ENCODE data around the gene NUDCD3. TPM values are rescaled to one million over a fixed set of nuclear protein-coding genes. Genes with fewer than 3 reads are reported as not detected.

NUDCD3 gene
- total and polyA plus RNA-seq, 2 experiments from 2014 or later = 35.7 to 42.7 TPM

DNA sequence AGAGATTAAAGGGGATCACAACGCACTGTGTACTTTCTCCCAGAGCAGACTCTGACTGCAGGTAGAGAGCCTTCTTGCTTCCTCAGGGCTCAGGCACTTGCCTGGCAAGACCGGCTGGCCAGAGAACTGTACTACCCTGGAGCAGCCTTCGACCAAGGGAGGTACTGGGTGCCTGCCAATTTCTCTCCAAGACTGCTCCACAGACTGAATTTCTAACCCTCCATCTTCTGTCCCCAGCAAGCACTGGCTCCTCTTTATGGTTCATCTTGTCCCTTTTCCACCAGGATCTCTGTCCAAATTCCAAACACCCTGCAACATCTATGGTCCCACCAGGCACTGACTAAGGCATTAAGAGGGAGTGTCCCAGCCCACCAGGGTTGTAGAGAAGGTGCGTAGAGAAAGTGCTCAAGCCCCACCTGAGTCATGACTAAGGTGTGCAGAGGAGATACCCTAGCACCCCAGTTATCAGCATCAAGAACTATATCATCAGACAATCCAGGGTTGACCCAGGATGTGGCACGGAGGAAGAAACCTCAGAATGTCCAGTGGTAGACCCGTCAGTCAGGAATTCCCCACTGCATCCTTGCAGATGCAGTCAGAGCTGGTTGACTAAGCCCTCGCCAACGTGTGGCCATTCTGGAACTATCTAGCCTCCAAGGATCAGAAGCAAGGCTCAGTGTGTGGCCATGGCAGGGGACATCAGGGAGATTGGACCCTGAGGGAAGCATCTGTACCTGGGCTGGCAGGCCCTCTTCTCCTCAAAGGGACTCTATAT is 104.1 kb downstream of the NUDCD3 start (continued):
- TF ChIP-seq ZNF331 (CRISPR knock-in tag; IDR thresholded peaks at IDR 0.05; ENCODE audit: low read depth) (no peak), ZNF114 (CRISPR knock-in tag; IDR thresholded peaks at IDR 0.05) (no peak), CREB1 (CRISPR knock-in tag; IDR thresholded peaks at IDR 0.05; ENCODE audit: low read depth) (no peak), EZH2 (IDR thresholded peaks at IDR 0.05; ENCODE audit: low read depth, unreplicated experiment) (no peak), POLR2AphosphoS5 (IDR thresholded peaks at IDR 0.05; ENCODE audit: low read depth) (no peak), JUNB (IDR thresholded peaks at IDR 0.05; ENCODE audit: unreplicated experiment) (no peak)
- TF ChIP-seq, protein P1, sequence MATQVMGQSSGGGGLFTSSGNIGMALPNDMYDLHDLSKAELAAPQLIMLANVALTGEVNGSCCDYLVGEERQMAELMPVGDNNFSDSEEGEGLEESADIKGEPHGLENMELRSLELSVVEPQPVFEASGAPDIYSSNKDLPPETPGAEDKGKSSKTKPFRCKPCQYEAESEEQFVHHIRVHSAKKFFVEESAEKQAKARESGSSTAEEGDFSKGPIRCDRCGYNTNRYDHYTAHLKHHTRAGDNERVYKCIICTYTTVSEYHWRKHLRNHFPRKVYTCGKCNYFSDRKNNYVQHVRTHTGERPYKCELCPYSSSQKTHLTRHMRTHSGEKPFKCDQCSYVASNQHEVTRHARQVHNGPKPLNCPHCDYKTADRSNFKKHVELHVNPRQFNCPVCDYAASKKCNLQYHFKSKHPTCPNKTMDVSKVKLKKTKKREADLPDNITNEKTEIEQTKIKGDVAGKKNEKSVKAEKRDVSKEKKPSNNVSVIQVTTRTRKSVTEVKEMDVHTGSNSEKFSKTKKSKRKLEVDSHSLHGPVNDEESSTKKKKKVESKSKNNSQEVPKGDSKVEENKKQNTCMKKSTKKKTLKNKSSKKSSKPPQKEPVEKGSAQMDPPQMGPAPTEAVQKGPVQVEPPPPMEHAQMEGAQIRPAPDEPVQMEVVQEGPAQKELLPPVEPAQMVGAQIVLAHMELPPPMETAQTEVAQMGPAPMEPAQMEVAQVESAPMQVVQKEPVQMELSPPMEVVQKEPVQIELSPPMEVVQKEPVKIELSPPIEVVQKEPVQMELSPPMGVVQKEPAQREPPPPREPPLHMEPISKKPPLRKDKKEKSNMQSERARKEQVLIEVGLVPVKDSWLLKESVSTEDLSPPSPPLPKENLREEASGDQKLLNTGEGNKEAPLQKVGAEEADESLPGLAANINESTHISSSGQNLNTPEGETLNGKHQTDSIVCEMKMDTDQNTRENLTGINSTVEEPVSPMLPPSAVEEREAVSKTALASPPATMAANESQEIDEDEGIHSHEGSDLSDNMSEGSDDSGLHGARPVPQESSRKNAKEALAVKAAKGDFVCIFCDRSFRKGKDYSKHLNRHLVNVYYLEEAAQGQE (IDR thresholded peaks at IDR 0.05; ENCODE audit: unreplicated experiment) = no peak
- TF ChIP-seq, protein P2, sequence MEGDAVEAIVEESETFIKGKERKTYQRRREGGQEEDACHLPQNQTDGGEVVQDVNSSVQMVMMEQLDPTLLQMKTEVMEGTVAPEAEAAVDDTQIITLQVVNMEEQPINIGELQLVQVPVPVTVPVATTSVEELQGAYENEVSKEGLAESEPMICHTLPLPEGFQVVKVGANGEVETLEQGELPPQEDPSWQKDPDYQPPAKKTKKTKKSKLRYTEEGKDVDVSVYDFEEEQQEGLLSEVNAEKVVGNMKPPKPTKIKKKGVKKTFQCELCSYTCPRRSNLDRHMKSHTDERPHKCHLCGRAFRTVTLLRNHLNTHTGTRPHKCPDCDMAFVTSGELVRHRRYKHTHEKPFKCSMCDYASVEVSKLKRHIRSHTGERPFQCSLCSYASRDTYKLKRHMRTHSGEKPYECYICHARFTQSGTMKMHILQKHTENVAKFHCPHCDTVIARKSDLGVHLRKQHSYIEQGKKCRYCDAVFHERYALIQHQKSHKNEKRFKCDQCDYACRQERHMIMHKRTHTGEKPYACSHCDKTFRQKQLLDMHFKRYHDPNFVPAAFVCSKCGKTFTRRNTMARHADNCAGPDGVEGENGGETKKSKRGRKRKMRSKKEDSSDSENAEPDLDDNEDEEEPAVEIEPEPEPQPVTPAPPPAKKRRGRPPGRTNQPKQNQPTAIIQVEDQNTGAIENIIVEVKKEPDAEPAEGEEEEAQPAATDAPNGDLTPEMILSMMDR (conservative IDR thresholded peaks at IDR 0.05; ENCODE audit: low read depth in 2 of 2) = no peak

DNA sequence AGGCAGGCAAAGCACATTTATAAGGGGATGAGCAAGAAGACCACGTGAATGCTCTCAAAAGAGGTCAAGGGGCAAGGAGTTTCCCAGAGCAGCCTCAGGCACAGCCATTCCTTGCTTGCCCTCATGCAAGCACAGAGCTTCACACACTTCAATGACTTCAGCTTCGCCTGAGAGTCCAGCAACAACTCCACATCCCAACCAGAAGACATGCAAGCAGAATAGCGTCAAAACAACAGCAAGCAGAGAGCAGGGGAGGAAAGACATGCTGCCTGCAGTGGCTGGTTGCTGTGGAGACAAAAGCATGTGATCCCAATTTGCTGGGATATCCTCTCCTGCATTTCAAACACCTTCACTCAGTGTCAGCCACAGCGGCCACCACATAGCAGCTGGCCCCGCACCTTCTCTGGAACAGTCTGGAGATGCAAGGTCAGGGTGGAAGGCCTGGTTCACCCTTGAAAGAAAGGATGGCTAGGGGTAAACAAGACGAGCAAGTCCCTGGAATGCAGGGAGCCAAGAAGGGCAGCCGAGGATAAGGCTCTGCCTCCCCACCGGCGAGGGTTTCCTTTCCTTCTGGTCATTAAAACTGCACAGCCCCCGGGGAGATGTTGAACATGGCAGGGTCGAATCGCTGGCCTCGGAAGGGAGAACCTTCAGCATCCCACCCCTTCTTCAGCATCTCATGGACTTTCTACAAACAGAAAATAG is 104.9 kb downstream of the NUDCD3 start:
- Mint-ChIP-seq H3K4me3 (no peak overlapping the region), H3K36me3 (ENCODE audit: low read depth) (peaks cover 2% of the 10 kb centered on the region; the same call in 2 of the 3 replicates), H3K27me3 (ENCODE audit: insufficient read depth, low read depth, poor library complexity) (no peaks in the 10 kb centered on the region), H3K4me1 (no peaks in the 10 kb centered on the region), H3K9me3 (no peaks in the 10 kb centered on the region), H3K27ac (no peak overlapping the region)
- no peaks in the 10 kb centered on the region for H4K20me1 ChIP-seq (replicated peaks; ENCODE audit: insufficient read depth)
- no peaks in the 10 kb centered on the region; the same call in 1 of the 2 replicates for H3K36me3 ChIP-seq (ENCODE audit: insufficient read depth)
- TF ChIP-seq EZH2phosphoT487 (IDR thresholded peaks at IDR 0.05; ENCODE audit: unreplicated experiment) (no peak), JUNB (IDR thresholded peaks at IDR 0.05; ENCODE audit: unreplicated experiment) (no peak), NANOG (IDR thresholded peaks at IDR 0.05; ENCODE audit: borderline replicate concordance) (no peak), STAT1 (IDR thresholded peaks at IDR 0.05; ENCODE audit: unreplicated experiment) (no peak), ZNF114 (CRISPR knock-in tag; IDR thresholded peaks at IDR 0.05) (no peak)
- TF ChIP-seq, protein P2 (conservative IDR thresholded peaks at IDR 0.05; ENCODE audit: low read depth in 2 of 2) = no peak
- TF ChIP-seq, protein P3, sequence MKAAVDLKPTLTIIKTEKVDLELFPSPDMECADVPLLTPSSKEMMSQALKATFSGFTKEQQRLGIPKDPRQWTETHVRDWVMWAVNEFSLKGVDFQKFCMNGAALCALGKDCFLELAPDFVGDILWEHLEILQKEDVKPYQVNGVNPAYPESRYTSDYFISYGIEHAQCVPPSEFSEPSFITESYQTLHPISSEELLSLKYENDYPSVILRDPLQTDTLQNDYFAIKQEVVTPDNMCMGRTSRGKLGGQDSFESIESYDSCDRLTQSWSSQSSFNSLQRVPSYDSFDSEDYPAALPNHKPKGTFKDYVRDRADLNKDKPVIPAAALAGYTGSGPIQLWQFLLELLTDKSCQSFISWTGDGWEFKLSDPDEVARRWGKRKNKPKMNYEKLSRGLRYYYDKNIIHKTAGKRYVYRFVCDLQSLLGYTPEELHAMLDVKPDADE (IDR thresholded peaks at IDR 0.05) = no peak
- TF ChIP-seq, protein P1 (IDR thresholded peaks at IDR 0.05; ENCODE audit: unreplicated experiment) = no peak
- H3K4me1 ChIP-seq (ENCODE audit: insufficient read depth) = no peaks in the 10 kb centered on the region
- H3K27me3 ChIP-seq (ENCODE audit: insufficient read depth) = no peaks in the 10 kb centered on the region
- no peak for DNase-seq (ENCODE audit: low spot score)
- H3F3A ChIP-seq (replicated peaks; ENCODE audit: low read depth) = no peaks in the 10 kb centered on the region
- H3K4me3 ChIP-seq = no peak overlapping the region
- no peak overlapping the region for H3K4me2 ChIP-seq
- no peak for ATAC-seq
- H3K27ac ChIP-seq (ENCODE audit: low read depth) = no peak overlapping the region
- H3K9me2 ChIP-seq (ENCODE audit: insufficient read depth) = no peaks in the 10 kb centered on the region
- no peaks in the 10 kb centered on the region for H3K79me2 ChIP-seq (replicated peaks; ENCODE audit: insufficient read depth)
- no peak overlapping the region for H2AFZ ChIP-seq
